ENCODE measurements around the gene RHBDF2. TPM values are rescaled to one million over a fixed set of nuclear protein-coding genes. Genes with fewer than 3 reads are reported as not detected.
A peak's percentile ranks its signal among the peaks of the same experiment; 100 is the strongest.

The RHBDF2 gene
- total and polyA plus RNA-seq, 2 donors (not counting 3 experiments of a cell fraction or from before 2014, with no cell fraction given) = 25.5 to 38.5 TPM

GRCh38 chr17:76485569-76485968 lies 15.7 kb downstream of the RHBDF2 start:
- TF ChIP-seq MYC (IDR thresholded peaks at IDR 0.05; ENCODE audit: low read depth, low read length) (no peak), POLR2AphosphoS5 (IDR thresholded peaks at IDR 0.05; ENCODE audit: insufficient read depth, low read depth, low read length) (peak; percentile 23), MAX (IDR thresholded peaks at IDR 0.05; ENCODE audit: insufficient read depth, insufficient read length) (peak; percentile 24)
- dilution Hi-C loops (cut with MboI; ENCODE audit: extremely low pct_ligation_motif_present, low sequenced_read_pairs) = no loop called here
- peak; percentile 91 for FAIRE-seq

GRCh38 chr17:76484228-76484725 lies 16.9 kb downstream of the RHBDF2 start:
- no TSS peak for BruUV-seq (replicated peaks)
- H4K20me1 ChIP-seq (replicated peaks; ENCODE audit: control insufficient read depth, extremely low read depth, insufficient read depth, low read length) = no peaks in the 10 kb centered on the region
- no peaks in the 10 kb centered on the region for H3K9me3 ChIP-seq (replicated peaks; ENCODE audit: control insufficient read depth, insufficient read depth, low read length)
- no peaks in the 10 kb centered on the region for H3K27me3 ChIP-seq (ENCODE audit: control insufficient read depth in 2 of 2, insufficient read depth in 2 of 2, low read length in 2 of 2)
- no peaks in the 10 kb centered on the region for H3K79me2 ChIP-seq (ENCODE audit: control insufficient read depth, insufficient read depth, low read length)
- no peaks in the 10 kb centered on the region for H3K9me1 ChIP-seq (replicated peaks; ENCODE audit: control insufficient read depth, extremely low read depth, insufficient read depth, low read length)
- dilution Hi-C loops (cut with MboI; ENCODE audit: extremely low pct_ligation_motif_present, low sequenced_read_pairs) (no loop called here), intact Hi-C loops (cut with micrococcal nuclease) (no loop called here)
- CTCF ChIA-PET = no interaction called here
- H3K27ac ChIP-seq (ENCODE audit: insufficient read depth, low read depth, low read length) = no peak overlapping the region
- peak overlapping the region; percentile 5 for H2AFZ ChIP-seq (ENCODE audit: low read depth, low read length)
- no peak overlapping the region for H3K9ac ChIP-seq (replicated peaks; ENCODE audit: extremely low read depth, insufficient read depth, low read length)
- peak; percentile 4 for FAIRE-seq
- no peak for TF ChIP-seq MAX (IDR thresholded peaks at IDR 0.05; ENCODE audit: insufficient read depth, insufficient read length)
- TF ChIP-seq FOS (IDR thresholded peaks at IDR 0.05; ENCODE audit: borderline replicate concordance, insufficient read depth, low read length) = no peak
- TF ChIP-seq JUN (IDR thresholded peaks at IDR 0.05; ENCODE audit: borderline replicate concordance, insufficient read depth, insufficient read length, low read depth) = no peak
- no peak for TF ChIP-seq EZH2 (IDR thresholded peaks at IDR 0.05; ENCODE audit: borderline replicate concordance, low read depth, low read length, severe bottlenecking)
- TF ChIP-seq CTCF (IDR thresholded peaks at IDR 0.05; ENCODE audit: extremely low read depth in 1 of 2, insufficient read depth in 1 of 2, low read depth in 1 of 2, low read length in 2 of 2) = no peak
- no peak for TF ChIP-seq POLR2AphosphoS5 (IDR thresholded peaks at IDR 0.05; ENCODE audit: insufficient read depth, low read depth, low read length)
- no peak for TF ChIP-seq MYC (IDR thresholded peaks at IDR 0.05; ENCODE audit: low read depth, low read length)
- TF ChIP-seq POLR2A (IDR thresholded peaks at IDR 0.05; ENCODE audit: low read depth, low read length) = no peak
- no peak for TF ChIP-seq GATA2 (IDR thresholded peaks at IDR 0.05; ENCODE audit: insufficient read depth, insufficient read length, low read depth, low read length)
- H3K36me3 ChIP-seq (ENCODE audit: control insufficient read depth in 2 of 2, extremely low read depth in 1 of 2, insufficient read depth in 2 of 2, low read length in 2 of 2) = peaks cover 0 to 3% of the 10 kb centered on the region in 2 experiments
- no peak overlapping the region for H3K4me2 ChIP-seq (ENCODE audit: insufficient read depth, low read length)
- H3K4me1 ChIP-seq (ENCODE audit: control insufficient read depth, extremely low read depth, insufficient read depth, low read length) = peaks cover 12% of the 10 kb centered on the region
- no peak overlapping the region for H3K4me3 ChIP-seq (replicated peaks in 1 of 3; ENCODE audit: insufficient read depth in 1 of 3, low read depth in 1 of 3, low read length in 3 of 3)
- POLR2A ChIA-PET = no interaction called here
- DNase-seq (ENCODE audit: low read depth, low spot score) = no peak

More at GRCh38 chr17:76485569-76485968, 15.7 kb downstream of the RHBDF2 start:
- no peaks in the 10 kb centered on the region for H3K79me2 ChIP-seq (ENCODE audit: control insufficient read depth, insufficient read depth, low read length)
- no peaks in the 10 kb centered on the region for H4K20me1 ChIP-seq (replicated peaks; ENCODE audit: control insufficient read depth, extremely low read depth, insufficient read depth, low read length)
- H3K36me3 ChIP-seq (ENCODE audit: control insufficient read depth in 2 of 2, extremely low read depth in 1 of 2, insufficient read depth in 2 of 2, low read length in 2 of 2) = no peaks in the 10 kb centered on the region
- POLR2A ChIA-PET = interaction anchor here (1.2 kb wide), 1 partner anchor 17 kb away, joined by 3 read pairs; no protein-coding TSS in a partner anchor
- H3K4me1 ChIP-seq (ENCODE audit: control insufficient read depth, extremely low read depth, insufficient read depth, low read length) = peaks cover 12% of the 10 kb centered on the region
- CTCF ChIA-PET = interaction anchor here (1.1 to 1.4 kb wide), 4 partner anchors 12 to 88 kb away, joined by 3 to 6 read pairs (median 4); no protein-coding TSS in a partner anchor
- no peaks in the 10 kb centered on the region for H3K27me3 ChIP-seq (ENCODE audit: control insufficient read depth in 2 of 2, insufficient read depth in 2 of 2, low read length in 2 of 2)
- no peak overlapping the region for H3K4me3 ChIP-seq (replicated peaks in 1 of 3; ENCODE audit: insufficient read depth in 1 of 3, low read depth in 1 of 3, low read length in 3 of 3)
- peak overlapping the region; percentile 21 for H3K27ac ChIP-seq (ENCODE audit: insufficient read depth, low read depth, low read length)
- peak; percentile 44 for DNase-seq (ENCODE audit: low read depth, low spot score)
- H3K9ac ChIP-seq (replicated peaks; ENCODE audit: extremely low read depth, insufficient read depth, low read length) = no peak overlapping the region
- intact Hi-C loops (cut with micrococcal nuclease) = loop anchor here (1.0 kb wide), 2 partner anchors 8 to 13 kb away; no protein-coding TSS in a partner anchor
- no peaks in the 10 kb centered on the region for H3K9me1 ChIP-seq (replicated peaks; ENCODE audit: control insufficient read depth, extremely low read depth, insufficient read depth, low read length)
- BruUV-seq (replicated peaks) = no TSS peak
- H3K9me3 ChIP-seq (replicated peaks; ENCODE audit: control insufficient read depth, insufficient read depth, low read length) = no peaks in the 10 kb centered on the region
- no peak overlapping the region for H3K4me2 ChIP-seq (ENCODE audit: insufficient read depth, low read length)
- H2AFZ ChIP-seq (ENCODE audit: low read depth, low read length) = peak overlapping the region; percentile 26
